ENCODE data around the gene MS4A8. TPM values are rescaled to one million over a fixed set of nuclear protein-coding genes. Genes with fewer than 3 reads are reported as not detected.
"Not testable (repeated sequence)": the region's sequence is repeated elsewhere in the genome, so short reads cannot be mapped to it uniquely, and the experiment has no call there.

Gene MS4A8
- total RNA-seq, 4 donors from 2014 or later: not detected

- WGBS, 2 donors (ENCODE audit: low coverage in 1 of 2): 61 to 75% methylated on average over 3 of the region's 4 CpGs
- no peak for ATAC-seq
- Histone ChIP-seq H3K27me3 (peaks cover 16% of the 10 kb centered on the region), H3K9me3 (no peaks in the 10 kb centered on the region), H3K36me3 (no peaks in the 10 kb centered on the region), H3K27ac (no peak overlapping the region), H3K4me1 (no peaks in the 10 kb centered on the region), H3K4me3 (no peak overlapping the region)
- no peak for TF ChIP-seq CTCF (IDR thresholded peaks at IDR 0.05)
- TF ChIP-seq POLR2A (IDR thresholded peaks at IDR 0.05): no peak
- TF ChIP-seq POLR2AphosphoS5 (IDR thresholded peaks at IDR 0.05): no peak
- TF ChIP-seq EP300 (IDR thresholded peaks at IDR 0.05): no peak
Observed at GRCh38 chr11:60710482-60710881, 11.1 kb downstream of the MS4A8 start.

GRCh38 chr11:60711276-60711675 lies 11.9 kb downstream of the MS4A8 start:
- Histone ChIP-seq H3K36me3 (no peaks in the 10 kb centered on the region), H3K4me3 (no peak overlapping the region), H3K9me3 (no peaks in the 10 kb centered on the region), H3K4me1 (no peaks in the 10 kb centered on the region), H3K27ac (no peak overlapping the region), H3K27me3 (peaks cover 16% of the 10 kb centered on the region)
- 70% methylated on average over 3 of the region's 4 CpGs; no CpG with 5 or more reads in 1 of the 2 donors for WGBS, 2 donors (ENCODE audit: low coverage in 1 of 2)
- no peak for ATAC-seq
- TF ChIP-seq EP300 (IDR thresholded peaks at IDR 0.05) (no peak), CTCF (IDR thresholded peaks at IDR 0.05) (no peak), POLR2A (IDR thresholded peaks at IDR 0.05) (no peak), POLR2AphosphoS5 (IDR thresholded peaks at IDR 0.05) (no peak)

GRCh38 chr11:60713423-60713822 lies 14.0 kb downstream of the MS4A8 start:
- H3K27ac ChIP-seq, ATAC-seq, H3K4me3 ChIP-seq, H3K4me1 ChIP-seq, H3K36me3 ChIP-seq: not testable (repeated sequence)
- WGBS, 2 donors (ENCODE audit: low coverage in 1 of 2): 73 to 79% methylated on average over 3 to 6 of the region's 6 CpGs
- Histone ChIP-seq H3K27me3 (peaks cover 19% of the 10 kb centered on the region), H3K9me3 (peaks cover 0 to 11% (median 0%) of the 10 kb centered on the region in 3 donors)

GRCh38 chr11:60717956-60718355 lies 18.5 kb downstream of the MS4A8 start:
- ATAC-seq: no peak
- Histone ChIP-seq H3K36me3 (no peaks in the 10 kb centered on the region), H3K4me1 (no peaks in the 10 kb centered on the region), H3K27ac (no peak overlapping the region), H3K27me3 (peaks cover 26% of the 10 kb centered on the region), H3K4me3 (no peak overlapping the region), H3K9me3 (peaks cover 0 to 17% (median 0%) of the 10 kb centered on the region in 3 donors)
- WGBS, 2 donors (ENCODE audit: low coverage in 1 of 2): 100% methylated on average over 2 of the region's 5 CpGs; no CpG with 5 or more reads in 1 of the 2 donors
- TF ChIP-seq CTCF (IDR thresholded peaks at IDR 0.05) (no peak), POLR2AphosphoS5 (IDR thresholded peaks at IDR 0.05) (no peak), EP300 (IDR thresholded peaks at IDR 0.05) (no peak), POLR2A (IDR thresholded peaks at IDR 0.05) (no peak)

GRCh38 chr11:60718524-60719316 lies 19.3 kb downstream of the MS4A8 start:
- Histone ChIP-seq H3K36me3 (no peaks in the 10 kb centered on the region), H3K4me3 (no peak overlapping the region), H3K4me1 (no peaks in the 10 kb centered on the region), H3K9me3 (peaks cover 0 to 17% (median 0%) of the 10 kb centered on the region in 3 donors), H3K27ac (no peak overlapping the region), H3K27me3 (peaks cover 26% of the 10 kb centered on the region)
- TF ChIP-seq EP300 (IDR thresholded peaks at IDR 0.05): no peak
- no peak for TF ChIP-seq POLR2AphosphoS5 (IDR thresholded peaks at IDR 0.05)
- TF ChIP-seq CTCF (IDR thresholded peaks at IDR 0.05): no peak
- no peak for TF ChIP-seq POLR2A (IDR thresholded peaks at IDR 0.05)
- 78 to 100% methylated on average over 2 to 4 of the region's 10 CpGs for WGBS, 2 donors (ENCODE audit: low coverage in 1 of 2)
- ATAC-seq: no peak

Measured in gastroesophageal sphincter (tissue), 4 donors.